ENCODE results near the gene METRNL. TPM values are rescaled to one million over a fixed set of nuclear protein-coding genes. Genes with fewer than 3 reads are reported as not detected.

The METRNL gene
- total RNA-seq, 4 donors from 2014 or later = 80.3 to 137 (median 87.7) TPM

DNA sequence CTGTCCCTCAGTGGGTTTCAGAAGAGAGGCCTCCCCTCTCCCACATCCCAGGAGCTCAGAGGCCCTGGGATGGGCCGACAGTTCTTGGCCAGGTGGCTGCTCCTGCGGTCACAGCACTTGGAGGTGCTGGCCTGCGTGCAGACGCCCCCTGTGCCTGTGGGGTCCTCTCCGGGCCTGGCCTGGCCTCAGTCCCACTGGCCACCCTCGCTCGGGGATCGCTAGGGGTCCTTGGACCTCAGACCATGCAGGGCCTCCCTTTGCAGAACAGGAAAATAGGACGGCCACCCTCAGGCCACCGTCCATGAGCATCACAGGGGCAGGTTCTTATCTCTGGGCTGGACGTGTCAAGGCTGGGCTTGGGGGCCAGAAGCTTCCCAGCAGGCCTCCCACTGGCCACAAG, 30.0 kb downstream of the METRNL start:
- TF ChIP-seq, protein P1, sequence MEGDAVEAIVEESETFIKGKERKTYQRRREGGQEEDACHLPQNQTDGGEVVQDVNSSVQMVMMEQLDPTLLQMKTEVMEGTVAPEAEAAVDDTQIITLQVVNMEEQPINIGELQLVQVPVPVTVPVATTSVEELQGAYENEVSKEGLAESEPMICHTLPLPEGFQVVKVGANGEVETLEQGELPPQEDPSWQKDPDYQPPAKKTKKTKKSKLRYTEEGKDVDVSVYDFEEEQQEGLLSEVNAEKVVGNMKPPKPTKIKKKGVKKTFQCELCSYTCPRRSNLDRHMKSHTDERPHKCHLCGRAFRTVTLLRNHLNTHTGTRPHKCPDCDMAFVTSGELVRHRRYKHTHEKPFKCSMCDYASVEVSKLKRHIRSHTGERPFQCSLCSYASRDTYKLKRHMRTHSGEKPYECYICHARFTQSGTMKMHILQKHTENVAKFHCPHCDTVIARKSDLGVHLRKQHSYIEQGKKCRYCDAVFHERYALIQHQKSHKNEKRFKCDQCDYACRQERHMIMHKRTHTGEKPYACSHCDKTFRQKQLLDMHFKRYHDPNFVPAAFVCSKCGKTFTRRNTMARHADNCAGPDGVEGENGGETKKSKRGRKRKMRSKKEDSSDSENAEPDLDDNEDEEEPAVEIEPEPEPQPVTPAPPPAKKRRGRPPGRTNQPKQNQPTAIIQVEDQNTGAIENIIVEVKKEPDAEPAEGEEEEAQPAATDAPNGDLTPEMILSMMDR (IDR thresholded peaks at IDR 0.05) = no peak
- no peak for TF ChIP-seq POLR2A (IDR thresholded peaks at IDR 0.05)
- H3K27ac ChIP-seq = peak overlapping the region in 3 of 4 donors; percentile 58 to 85 (median 83)
- DNase-seq = no peak
- H3K9me3 ChIP-seq = no peaks in the 10 kb centered on the region
- H3K4me1 ChIP-seq = peaks cover 13 to 47% (median 16%) of the 10 kb centered on the region in 3 donors
- no CpG with 5 or more reads among the region's 11 CpGs for WGBS, 2 donors
- no peaks in the 10 kb centered on the region for H3K36me3 ChIP-seq
- no peak overlapping the region for H3K4me3 ChIP-seq
- H3K27me3 ChIP-seq = peaks cover 0 to 62% (median 0%) of the 10 kb centered on the region in 4 donors
- intact Hi-C loops (cut with DNase I) = no loop called here

- Histone ChIP-seq H3K9me3 (no peaks in the 10 kb centered on the region), H3K4me1 (peaks cover 13 to 41% (median 16%) of the 10 kb centered on the region in 3 donors), H3K36me3 (no peaks in the 10 kb centered on the region), H3K27ac (peak overlapping the region; percentile 44 to 85 (median 70)), H3K4me3 (peak overlapping the region in 3 of 4 donors; percentile 19 to 57 (median 34)), H3K27me3 (peaks cover 0 to 58% (median 0%) of the 10 kb centered on the region in 4 donors)
- 34% methylated on average over 29 to 30 of the region's 37 CpGs for WGBS, 2 donors
- DNase-seq = peak; percentile 47
- intact Hi-C loops (cut with DNase I) = no loop called here
- TF ChIP-seq, protein P1 (IDR thresholded peaks at IDR 0.05) = no peak
- no peak for TF ChIP-seq POLR2A (IDR thresholded peaks at IDR 0.05)
Measured at GRCh38 chr17:83109793-83110645, 30.6 kb downstream of the METRNL start.

GRCh38 chr17:83110735-83111134, 31.3 kb downstream of the METRNL start:
- Histone ChIP-seq H3K36me3 (no peaks in the 10 kb centered on the region), H3K27me3 (peaks cover 0 to 53% (median 0%) of the 10 kb centered on the region in 4 donors), H3K4me3 (peak overlapping the region in 1 of 4 donors; percentile 57), H3K27ac (peak overlapping the region in 3 of 4 donors; percentile 58 to 85 (median 83)), H3K4me1 (peaks cover 13 to 34% (median 16%) of the 10 kb centered on the region in 3 donors), H3K9me3 (no peaks in the 10 kb centered on the region)
- DNase-seq = no peak
- intact Hi-C loops (cut with DNase I) = no loop called here
- TF ChIP-seq, protein P1 (IDR thresholded peaks at IDR 0.05) = no peak
- no peak for TF ChIP-seq POLR2A (IDR thresholded peaks at IDR 0.05)
- WGBS, 2 donors = 34 to 51% methylated on average over 16 of the region's 16 CpGs

DNA sequence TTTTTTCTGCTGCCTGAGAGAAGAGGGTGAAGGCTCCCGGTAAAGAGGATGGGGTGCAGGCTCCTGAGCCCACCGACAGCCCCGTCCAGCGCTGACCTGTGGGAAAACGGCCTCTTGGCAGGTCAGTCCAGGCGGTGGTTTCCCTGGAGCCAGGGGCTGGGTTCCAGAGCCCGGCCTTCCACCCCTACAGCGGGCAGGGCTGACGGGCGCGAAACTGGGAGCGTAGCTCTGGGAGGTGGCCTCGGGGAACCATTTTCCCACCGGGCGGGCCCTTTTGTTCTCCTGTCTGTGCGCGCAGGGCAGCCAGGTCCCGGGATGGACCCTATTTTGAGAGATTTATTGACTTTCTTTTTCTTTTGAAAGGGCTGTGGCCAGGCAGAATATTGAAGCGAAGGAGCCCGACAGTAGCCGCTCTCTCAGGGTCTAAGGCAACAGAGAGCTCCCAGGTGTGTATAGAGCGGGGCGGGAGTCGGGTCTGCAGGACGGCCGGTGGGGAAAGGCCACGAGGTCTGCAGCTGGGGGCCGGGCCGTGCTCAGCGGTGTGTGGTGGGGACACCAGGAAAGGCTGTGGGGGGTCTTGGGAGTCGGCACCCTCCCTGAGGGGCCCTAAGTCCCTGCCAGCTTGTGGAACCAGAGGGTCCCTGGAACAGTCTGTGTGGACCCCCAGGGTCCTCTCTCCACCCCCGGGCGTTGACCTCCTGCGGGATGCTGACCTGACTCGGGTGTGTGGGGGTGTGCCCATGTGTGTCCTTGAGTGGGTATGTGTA, 32.3 kb downstream of the METRNL start:
- no peaks in the 10 kb centered on the region for H3K36me3 ChIP-seq
- 78 to 87% methylated on average over 4 to 6 of the region's 35 CpGs for WGBS, 2 donors
- H3K27me3 ChIP-seq = peaks cover 0 to 53% (median 0%) of the 10 kb centered on the region in 4 donors
- TF ChIP-seq, protein P1 (IDR thresholded peaks at IDR 0.05) = no peak
- TF ChIP-seq POLR2A (IDR thresholded peaks at IDR 0.05) = no peak
- peak overlapping the region in 3 of 4 donors; percentile 28 to 83 (median 58) for H3K27ac ChIP-seq
- H3K9me3 ChIP-seq = no peaks in the 10 kb centered on the region
- DNase-seq = no peak
- intact Hi-C loops (cut with DNase I) = no loop called here
- peaks cover 13 to 28% (median 16%) of the 10 kb centered on the region in 3 donors for H3K4me1 ChIP-seq
- no peak overlapping the region for H3K4me3 ChIP-seq

All from esophagus squamous epithelium (tissue), 5 donors.